ENCODE data around the gene JMJD7.

DNA sequence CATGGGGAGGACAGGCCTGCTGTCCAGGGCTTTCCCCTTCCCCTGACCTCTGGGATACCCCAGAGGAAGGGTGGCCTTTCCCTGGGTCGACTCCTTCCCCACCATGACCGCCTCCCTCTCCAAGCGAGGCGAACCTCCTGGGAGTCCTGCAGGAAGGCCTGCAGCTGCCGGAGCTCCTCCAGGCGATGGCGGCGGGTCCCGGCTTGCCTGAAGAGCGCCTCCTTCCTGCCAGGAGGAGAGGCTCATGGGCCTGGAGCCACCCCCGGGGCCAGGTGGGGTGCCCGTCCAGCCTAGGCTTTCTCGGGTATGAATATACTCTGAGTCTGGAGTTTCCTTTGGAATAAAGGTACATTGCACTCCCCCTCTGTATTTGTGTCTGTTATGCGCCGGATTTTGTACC lies 30.9 kb downstream of the JMJD7 start:
- TF ChIP-seq, protein P1, sequence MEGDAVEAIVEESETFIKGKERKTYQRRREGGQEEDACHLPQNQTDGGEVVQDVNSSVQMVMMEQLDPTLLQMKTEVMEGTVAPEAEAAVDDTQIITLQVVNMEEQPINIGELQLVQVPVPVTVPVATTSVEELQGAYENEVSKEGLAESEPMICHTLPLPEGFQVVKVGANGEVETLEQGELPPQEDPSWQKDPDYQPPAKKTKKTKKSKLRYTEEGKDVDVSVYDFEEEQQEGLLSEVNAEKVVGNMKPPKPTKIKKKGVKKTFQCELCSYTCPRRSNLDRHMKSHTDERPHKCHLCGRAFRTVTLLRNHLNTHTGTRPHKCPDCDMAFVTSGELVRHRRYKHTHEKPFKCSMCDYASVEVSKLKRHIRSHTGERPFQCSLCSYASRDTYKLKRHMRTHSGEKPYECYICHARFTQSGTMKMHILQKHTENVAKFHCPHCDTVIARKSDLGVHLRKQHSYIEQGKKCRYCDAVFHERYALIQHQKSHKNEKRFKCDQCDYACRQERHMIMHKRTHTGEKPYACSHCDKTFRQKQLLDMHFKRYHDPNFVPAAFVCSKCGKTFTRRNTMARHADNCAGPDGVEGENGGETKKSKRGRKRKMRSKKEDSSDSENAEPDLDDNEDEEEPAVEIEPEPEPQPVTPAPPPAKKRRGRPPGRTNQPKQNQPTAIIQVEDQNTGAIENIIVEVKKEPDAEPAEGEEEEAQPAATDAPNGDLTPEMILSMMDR (IDR thresholded peaks at IDR 0.05): no peak
- no peak for TF ChIP-seq EP300 (IDR thresholded peaks at IDR 0.05)
- no peak for TF ChIP-seq POLR2A (IDR thresholded peaks at IDR 0.05)
